GM06990 (cell line): Measurements from ENCODE around the gene HDAC1.
"Not testable (repeated sequence)": the region's sequence is repeated elsewhere in the genome, so short reads cannot be mapped to it uniquely, and the experiment has no call there.

Source experiments
- DNase-seq: peaks from one replicate; pipeline ENCODE4 v3.0.0-alpha.2; 2011; ENCODE audit not compliant: insufficient read length; ENCODE audit errors: extremely low read depth
- H3K27me3 ChIP-seq: replicated peaks from 2 replicates; pipeline ENCODE4 v1.6.0; 2011; ENCODE audit warnings: low read length; ENCODE audit not compliant: control insufficient read depth, insufficient read depth
- H3K36me3 ChIP-seq: 2 replicates; pipeline ENCODE4 v1.5.1; 2011; ENCODE audit warnings: low read length; ENCODE audit not compliant: control insufficient read depth, insufficient read depth
- H3K4me3 ChIP-seq: replicated peaks from 2 replicates; pipeline ENCODE4 v1.5.1; 2011; ENCODE audit warnings: low read depth, mild to moderate bottlenecking, control low read depth, low read length
- TF ChIP-seq, protein P1 (sequence below): IDR thresholded peaks from 2 replicates; pipeline ENCODE4 v1.5.1; 2011; ENCODE audit warnings: low read length, control low read depth, mild to moderate bottlenecking, inconsistent platforms; ENCODE audit not compliant: insufficient read depth, poor library complexity, severe bottlenecking

HDAC1 gene

DNA sequence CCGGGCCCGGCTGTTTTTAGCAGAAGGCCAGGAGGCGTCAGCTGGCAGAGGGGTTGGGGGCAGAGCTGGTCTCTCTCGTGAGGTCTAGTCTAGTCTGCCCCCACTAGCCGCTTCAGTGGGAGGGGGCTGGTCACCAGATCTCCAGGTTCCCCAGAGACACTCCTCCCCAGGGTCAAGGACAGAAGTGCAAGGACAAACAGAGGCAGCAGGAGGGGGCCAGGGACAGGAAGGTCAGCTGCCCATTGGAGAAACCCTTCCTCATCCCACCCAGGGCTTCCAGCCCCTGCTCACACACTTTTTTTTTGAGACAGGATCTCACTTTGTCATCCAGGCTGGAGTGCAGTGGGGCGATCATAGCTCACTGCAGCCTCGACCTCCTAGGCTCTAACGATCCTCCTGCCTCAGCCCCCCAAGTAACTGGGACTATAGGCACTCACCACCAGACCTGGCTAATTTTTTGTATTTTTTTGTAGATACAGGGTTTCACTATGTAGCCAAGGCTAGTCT, 60.4 kb downstream of the HDAC1 start:
- no peak for DNase-seq
- peak overlapping the region; percentile 74 for H3K4me3 ChIP-seq
- no peaks in the 10 kb centered on the region; the same call in 1 of the 2 replicates for H3K36me3 ChIP-seq
- H3K27me3 ChIP-seq: no peaks in the 10 kb centered on the region
- TF ChIP-seq, protein P1, sequence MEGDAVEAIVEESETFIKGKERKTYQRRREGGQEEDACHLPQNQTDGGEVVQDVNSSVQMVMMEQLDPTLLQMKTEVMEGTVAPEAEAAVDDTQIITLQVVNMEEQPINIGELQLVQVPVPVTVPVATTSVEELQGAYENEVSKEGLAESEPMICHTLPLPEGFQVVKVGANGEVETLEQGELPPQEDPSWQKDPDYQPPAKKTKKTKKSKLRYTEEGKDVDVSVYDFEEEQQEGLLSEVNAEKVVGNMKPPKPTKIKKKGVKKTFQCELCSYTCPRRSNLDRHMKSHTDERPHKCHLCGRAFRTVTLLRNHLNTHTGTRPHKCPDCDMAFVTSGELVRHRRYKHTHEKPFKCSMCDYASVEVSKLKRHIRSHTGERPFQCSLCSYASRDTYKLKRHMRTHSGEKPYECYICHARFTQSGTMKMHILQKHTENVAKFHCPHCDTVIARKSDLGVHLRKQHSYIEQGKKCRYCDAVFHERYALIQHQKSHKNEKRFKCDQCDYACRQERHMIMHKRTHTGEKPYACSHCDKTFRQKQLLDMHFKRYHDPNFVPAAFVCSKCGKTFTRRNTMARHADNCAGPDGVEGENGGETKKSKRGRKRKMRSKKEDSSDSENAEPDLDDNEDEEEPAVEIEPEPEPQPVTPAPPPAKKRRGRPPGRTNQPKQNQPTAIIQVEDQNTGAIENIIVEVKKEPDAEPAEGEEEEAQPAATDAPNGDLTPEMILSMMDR: no peak

DNA sequence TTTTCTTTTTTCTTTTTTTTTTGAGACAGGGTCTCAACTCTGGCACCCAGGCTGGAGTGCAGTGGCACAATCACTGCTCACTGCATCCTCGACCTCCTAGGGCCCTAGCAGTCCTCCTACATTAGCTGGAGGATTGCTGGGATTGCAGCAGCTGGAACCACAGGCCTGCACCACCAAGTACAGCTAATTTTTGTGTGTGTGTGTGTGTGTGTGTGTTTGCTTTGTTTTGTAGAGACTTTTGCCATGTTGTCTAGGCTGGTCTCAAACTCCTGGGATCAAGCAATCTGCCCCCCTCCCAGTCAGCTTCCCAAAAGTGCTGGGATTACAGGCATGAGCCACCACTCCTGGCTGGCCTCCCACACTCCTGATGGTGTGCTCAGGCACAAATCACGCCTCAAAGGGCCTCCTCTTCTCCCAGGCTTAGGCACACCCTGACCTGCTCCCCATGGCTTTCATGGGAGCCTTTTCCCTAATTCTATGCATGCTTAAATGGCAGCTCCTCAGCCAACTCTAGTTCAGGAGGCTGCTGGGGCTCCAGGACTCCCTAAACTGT, 61.0 kb downstream of the HDAC1 start:
- TF ChIP-seq, protein P1: no peak
- no peak for DNase-seq
- Histone ChIP-seq H3K36me3 (no peaks in the 10 kb centered on the region; the same call in 1 of the 2 replicates), H3K27me3 (no peaks in the 10 kb centered on the region), H3K4me3 (no peak overlapping the region)

DNA sequence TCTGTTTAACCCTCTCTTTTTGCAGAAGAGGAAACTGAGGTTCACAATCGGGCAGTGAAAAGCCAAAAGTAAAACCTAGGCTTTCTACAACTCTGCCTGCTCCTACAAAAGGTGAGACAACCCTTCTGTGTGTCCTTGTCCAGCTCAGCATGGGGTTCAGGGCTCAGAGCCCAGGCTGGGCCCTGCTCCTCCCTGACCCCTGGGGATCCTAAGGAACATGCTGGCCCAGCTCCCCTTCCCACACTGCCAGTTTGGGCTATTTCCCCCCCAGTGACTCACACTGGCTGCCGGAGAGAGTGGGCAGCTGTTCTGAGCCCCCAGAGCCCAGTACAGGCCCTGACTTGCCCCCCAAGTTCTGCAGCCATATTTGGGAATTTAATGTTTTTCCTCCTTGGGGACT, 61.5 kb downstream of the HDAC1 start:
- H3K36me3 ChIP-seq: no peaks in the 10 kb centered on the region; the same call in 1 of the 2 replicates

DNA sequence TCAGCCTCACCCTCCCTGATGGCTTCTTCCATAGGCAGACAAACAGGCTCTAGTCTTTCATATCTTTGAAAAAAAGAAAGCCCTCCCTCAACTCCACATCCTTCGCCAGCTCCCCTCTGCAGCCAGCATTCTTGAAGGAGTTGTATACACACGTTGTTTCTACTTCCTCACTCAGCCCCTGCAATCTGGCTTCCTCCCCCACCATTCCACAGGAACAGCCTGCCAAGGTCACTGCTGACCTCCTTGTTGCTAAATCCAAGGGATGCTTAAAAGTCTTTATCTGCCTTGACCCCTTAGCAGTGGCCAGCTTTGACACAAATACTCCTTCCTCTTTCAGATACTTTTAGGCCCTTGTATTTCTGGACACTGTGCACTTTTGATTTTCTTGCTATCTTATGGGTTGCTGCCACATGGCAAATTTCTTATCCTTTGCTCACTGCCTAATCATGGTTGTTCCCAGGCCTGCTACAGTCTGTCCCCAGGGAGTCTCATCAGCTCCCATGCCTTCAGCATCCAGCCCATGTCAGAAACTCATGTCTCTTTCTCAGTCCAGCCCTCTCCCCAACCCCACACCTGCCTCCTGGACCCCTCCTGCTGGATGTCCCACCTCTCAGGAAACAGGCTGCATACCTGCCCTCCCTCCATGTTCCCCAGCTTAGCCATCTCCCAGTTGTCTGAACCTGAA, 62.1 kb downstream of the HDAC1 start:
- DNase-seq: no peak
- Histone ChIP-seq H3K4me3 (no peak overlapping the region), H3K36me3 (no peaks in the 10 kb centered on the region; the same call in 1 of the 2 replicates), H3K27me3 (no peaks in the 10 kb centered on the region)
- TF ChIP-seq, protein P1: no peak

More for the DNA sequence above, 61.5 kb downstream of the HDAC1 start:
- DNase-seq: no peak
- no peak overlapping the region for H3K4me3 ChIP-seq
- TF ChIP-seq, protein P1: no peak
- no peaks in the 10 kb centered on the region for H3K27me3 ChIP-seq

DNA sequence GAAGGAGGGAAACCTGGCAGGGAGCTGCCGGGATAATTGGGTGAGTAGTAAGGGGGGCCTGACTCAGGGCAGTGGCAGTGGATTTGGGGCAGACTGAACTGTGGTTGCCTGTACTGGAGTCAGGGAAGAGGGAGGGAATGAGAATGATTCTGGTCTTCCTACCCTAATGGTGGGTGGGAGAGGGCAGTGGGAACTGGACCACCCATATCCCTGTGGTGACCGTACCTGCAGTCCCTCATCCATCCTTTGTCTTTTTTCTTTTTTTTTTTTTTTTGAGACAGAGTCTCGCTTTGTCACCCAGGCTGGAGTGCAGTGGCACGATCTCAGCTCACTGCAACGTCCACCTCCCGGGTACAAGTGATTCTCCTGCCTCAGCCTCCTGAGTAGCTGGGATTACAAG, 63.9 kb downstream of the HDAC1 start:
- not testable (repeated sequence) for H3K27me3 ChIP-seq, DNase-seq, H3K36me3 ChIP-seq, H3K4me3 ChIP-seq

DNA sequence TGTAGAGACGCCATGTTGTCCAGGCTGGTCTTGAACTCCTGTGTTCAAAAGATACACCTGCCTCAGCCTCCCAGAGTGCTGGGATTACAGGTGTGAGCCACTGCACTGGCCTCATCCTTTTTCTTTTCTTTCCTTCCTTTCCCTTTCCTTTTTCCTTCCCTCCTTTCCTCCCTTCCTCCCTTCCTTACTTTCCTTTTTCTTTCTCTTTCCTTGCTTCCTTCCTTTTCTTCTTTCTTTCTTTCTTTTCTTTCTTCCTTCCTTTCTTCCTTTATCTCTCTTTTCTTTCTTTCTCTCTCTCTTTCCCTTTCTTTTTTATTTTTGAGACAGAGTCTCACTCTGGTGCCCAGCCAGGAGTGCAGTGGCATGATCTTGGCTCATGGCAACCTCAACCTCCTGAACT, 64.6 kb downstream of the HDAC1 start:
- Histone ChIP-seq H3K27me3 (no peaks in the 10 kb centered on the region), H3K36me3 (no peaks in the 10 kb centered on the region; the same call in 1 of the 2 replicates), H3K4me3 (no peak overlapping the region)
- DNase-seq: no peak
- TF ChIP-seq, protein P1: no peak
